ENCODE results near the gene KCTD3. TPM values are rescaled to one million over a fixed set of nuclear protein-coding genes. Genes with fewer than 3 reads are reported as not detected.

The KCTD3 gene
- total and polyA plus RNA-seq, 10 of the 15 experiments (the other 5 are each of a cell fraction or from before 2014, with no cell fraction given), result 3.6 to 19.8 (median 10.7) TPM

DNA sequence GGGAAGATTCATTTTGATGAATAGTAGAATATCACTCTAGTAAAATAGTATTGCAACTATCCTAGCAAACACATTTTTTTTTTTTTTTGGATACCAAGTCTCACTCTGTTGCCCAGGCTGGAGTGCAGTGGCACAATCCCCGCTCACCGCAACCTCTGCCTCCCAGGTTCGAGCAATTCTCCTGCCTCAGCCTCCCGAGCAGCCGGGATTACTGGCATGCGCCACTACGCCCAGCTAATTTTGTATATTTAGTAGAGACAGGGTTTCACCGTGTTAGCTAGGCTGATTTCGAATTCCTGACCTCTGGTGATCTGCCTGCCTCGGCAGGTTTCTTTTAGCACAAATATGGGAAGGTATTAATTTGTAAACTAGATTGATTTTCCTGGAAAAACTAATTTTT, 33.8 kb downstream of the KCTD3 start (continued):
- TF ChIP-seq EZH2 (IDR thresholded peaks at IDR 0.05; ENCODE audit: borderline replicate concordance, control insufficient read depth, low read depth, low read length) (no peak), POLR2AphosphoS5 (IDR thresholded peaks at IDR 0.05; ENCODE audit: low read length) (no peak), WRNIP1 (IDR thresholded peaks at IDR 0.05; ENCODE audit: borderline replicate concordance, low read depth, low read length) (no peak), NFIC (IDR thresholded peaks at IDR 0.05; ENCODE audit: low read depth, low read length) (no peak), RBBP5 (conservative IDR thresholded peaks at IDR 0.05) (no peak), BRCA1 (IDR thresholded peaks at IDR 0.05; ENCODE audit: low read depth, low read length) (no peak), KDM1A (IDR thresholded peaks at IDR 0.05; ENCODE audit: borderline replicate concordance) (no peak), SUPT20H (IDR thresholded peaks at IDR 0.05; ENCODE audit: borderline replicate concordance, control insufficient read depth, low read depth, low read length) (no peak)

DNA sequence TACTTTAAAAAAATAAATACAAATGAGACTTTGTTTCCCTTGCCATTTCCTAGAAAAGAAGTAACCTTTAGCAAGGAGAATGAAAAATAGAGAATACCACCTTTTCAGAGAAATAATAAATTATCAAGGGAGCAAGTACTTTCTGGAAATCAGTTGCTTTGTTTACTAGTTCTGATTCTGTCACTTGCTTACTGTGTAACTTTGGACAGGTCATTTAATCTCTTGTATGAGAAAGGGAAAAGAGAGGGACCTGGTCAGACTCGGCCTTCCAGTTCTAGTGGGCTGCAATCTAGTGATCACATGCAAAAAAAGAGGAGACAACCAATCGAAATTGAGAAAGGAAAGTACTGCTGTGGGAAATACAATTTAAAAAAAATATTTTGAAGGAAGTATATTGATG, 34.2 kb downstream of the KCTD3 start:
- H3K27ac ChIP-seq (ENCODE audit: control insufficient read depth, insufficient read depth), result no peak overlapping the region
- ChIA-PET POLR2A (no interaction called here), CTCF (interaction anchor here (0.6 kb wide), 1 partner anchor 395 kb away, joined by 3 read pairs; no protein-coding TSS in a partner anchor), SMC1A (ENCODE audit: uncharacterized antibody, unreplicated experiment) (interaction anchor here (1.5 kb wide), 1 partner anchor 11 kb away, joined by 4 read pairs; no protein-coding TSS in a partner anchor), RAD21 (ENCODE audit: unreplicated experiment) (interaction anchor here (1.4 kb wide), 1 partner anchor 19 kb away, joined by 3 read pairs; no protein-coding TSS in a partner anchor)
- no peaks in the 10 kb centered on the region; a peak in 1 of 4 replicates for H3K36me3 ChIP-seq (ENCODE audit: control insufficient read depth in 2 of 2, insufficient read depth in 2 of 2, low read length in 1 of 2)
- 61% methylated on average over 2 of the region's 2 CpGs for WGBS (ENCODE audit: insufficient coverage, insufficient replicate concordance, low lambda C conversion rate, missing lambda C conversion rate)
- H3K4me2 ChIP-seq (ENCODE audit: control insufficient read depth, insufficient read depth), result no peak overlapping the region
- H3K9me3 ChIP-seq (replicated peaks; ENCODE audit: control insufficient read depth, insufficient read depth, low read length), result no peaks in the 10 kb centered on the region
- FAIRE-seq, result no peak
- H3K79me2 ChIP-seq (ENCODE audit: control insufficient read depth, insufficient read depth, low read length), result no peaks in the 10 kb centered on the region
- H3K4me1 ChIP-seq (ENCODE audit: control insufficient read depth, insufficient read depth, low read length), result peaks cover 5% of the 10 kb centered on the region; the same call in 1 of the 2 replicates
- no peak for ATAC-seq
- no peak for DNase-seq (ENCODE audit: low read depth, low spot score)
- H3K9ac ChIP-seq (ENCODE audit: control insufficient read depth, insufficient read depth, low read length), result no peak overlapping the region
- H2AFZ ChIP-seq (ENCODE audit: control insufficient read depth, low read depth, low read length), result no peak overlapping the region
- H3K27me3 ChIP-seq (replicated peaks in 1 of 2; ENCODE audit: control insufficient read depth in 2 of 2, insufficient read depth in 2 of 2, low read length in 1 of 2), result no peaks in the 10 kb centered on the region
- intact Hi-C loops (cut with micrococcal nuclease; ENCODE audit: unreplicated experiment), result no loop called here
- no peak overlapping the region for H3K4me3 ChIP-seq
- in situ Hi-C loops (cut with MboI), result no loop called here
- H4K20me1 ChIP-seq (ENCODE audit: control insufficient read depth, insufficient read depth), result no peaks in the 10 kb centered on the region
- no TSS peak for BruUV-seq (replicated peaks)
- TF ChIP-seq KDM1A (IDR thresholded peaks at IDR 0.05; ENCODE audit: borderline replicate concordance) (no peak), RAD51 (IDR thresholded peaks at IDR 0.05) (no peak), MEF2A (IDR thresholded peaks at IDR 0.05; ENCODE audit: insufficient read depth, low read depth, low read length) (no peak), RELA (IDR thresholded peaks at IDR 0.05; ENCODE audit: borderline replicate concordance, partially characterized antibody) (no peak), HCFC1 (IDR thresholded peaks at IDR 0.05; ENCODE audit: low read length) (no peak), SIX5 (IDR thresholded peaks at IDR 0.05; ENCODE audit: low read depth, low read length, severe bottlenecking) (no peak), GATAD2B (conservative IDR thresholded peaks at IDR 0.05; ENCODE audit: low read depth) (no peak)
- TF ChIP-seq, protein P1, sequence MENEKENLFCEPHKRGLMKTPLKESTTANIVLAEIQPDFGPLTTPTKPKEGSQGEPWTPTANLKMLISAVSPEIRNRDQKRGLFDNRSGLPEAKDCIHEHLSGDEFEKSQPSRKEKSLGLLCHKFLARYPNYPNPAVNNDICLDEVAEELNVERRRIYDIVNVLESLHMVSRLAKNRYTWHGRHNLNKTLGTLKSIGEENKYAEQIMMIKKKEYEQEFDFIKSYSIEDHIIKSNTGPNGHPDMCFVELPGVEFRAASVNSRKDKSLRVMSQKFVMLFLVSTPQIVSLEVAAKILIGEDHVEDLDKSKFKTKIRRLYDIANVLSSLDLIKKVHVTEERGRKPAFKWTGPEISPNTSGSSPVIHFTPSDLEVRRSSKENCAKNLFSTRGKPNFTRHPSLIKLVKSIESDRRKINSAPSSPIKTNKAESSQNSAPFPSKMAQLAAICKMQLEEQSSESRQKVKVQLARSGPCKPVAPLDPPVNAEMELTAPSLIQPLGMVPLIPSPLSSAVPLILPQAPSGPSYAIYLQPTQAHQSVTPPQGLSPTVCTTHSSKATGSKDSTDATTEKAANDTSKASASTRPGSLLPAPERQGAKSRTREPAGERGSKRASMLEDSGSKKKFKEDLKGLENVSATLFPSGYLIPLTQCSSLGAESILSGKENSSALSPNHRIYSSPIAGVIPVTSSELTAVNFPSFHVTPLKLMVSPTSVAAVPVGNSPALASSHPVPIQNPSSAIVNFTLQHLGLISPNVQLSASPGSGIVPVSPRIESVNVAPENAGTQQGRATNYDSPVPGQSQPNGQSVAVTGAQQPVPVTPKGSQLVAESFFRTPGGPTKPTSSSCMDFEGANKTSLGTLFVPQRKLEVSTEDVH (IDR thresholded peaks at IDR 0.05; ENCODE audit: low read depth, partially characterized antibody), result no peak
- TF ChIP-seq, protein P2, sequence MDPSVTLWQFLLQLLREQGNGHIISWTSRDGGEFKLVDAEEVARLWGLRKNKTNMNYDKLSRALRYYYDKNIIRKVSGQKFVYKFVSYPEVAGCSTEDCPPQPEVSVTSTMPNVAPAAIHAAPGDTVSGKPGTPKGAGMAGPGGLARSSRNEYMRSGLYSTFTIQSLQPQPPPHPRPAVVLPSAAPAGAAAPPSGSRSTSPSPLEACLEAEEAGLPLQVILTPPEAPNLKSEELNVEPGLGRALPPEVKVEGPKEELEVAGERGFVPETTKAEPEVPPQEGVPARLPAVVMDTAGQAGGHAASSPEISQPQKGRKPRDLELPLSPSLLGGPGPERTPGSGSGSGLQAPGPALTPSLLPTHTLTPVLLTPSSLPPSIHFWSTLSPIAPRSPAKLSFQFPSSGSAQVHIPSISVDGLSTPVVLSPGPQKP (IDR thresholded peaks at IDR 0.05; ENCODE audit: low read depth, low read length), result no peak
- TF ChIP-seq, protein P3, sequence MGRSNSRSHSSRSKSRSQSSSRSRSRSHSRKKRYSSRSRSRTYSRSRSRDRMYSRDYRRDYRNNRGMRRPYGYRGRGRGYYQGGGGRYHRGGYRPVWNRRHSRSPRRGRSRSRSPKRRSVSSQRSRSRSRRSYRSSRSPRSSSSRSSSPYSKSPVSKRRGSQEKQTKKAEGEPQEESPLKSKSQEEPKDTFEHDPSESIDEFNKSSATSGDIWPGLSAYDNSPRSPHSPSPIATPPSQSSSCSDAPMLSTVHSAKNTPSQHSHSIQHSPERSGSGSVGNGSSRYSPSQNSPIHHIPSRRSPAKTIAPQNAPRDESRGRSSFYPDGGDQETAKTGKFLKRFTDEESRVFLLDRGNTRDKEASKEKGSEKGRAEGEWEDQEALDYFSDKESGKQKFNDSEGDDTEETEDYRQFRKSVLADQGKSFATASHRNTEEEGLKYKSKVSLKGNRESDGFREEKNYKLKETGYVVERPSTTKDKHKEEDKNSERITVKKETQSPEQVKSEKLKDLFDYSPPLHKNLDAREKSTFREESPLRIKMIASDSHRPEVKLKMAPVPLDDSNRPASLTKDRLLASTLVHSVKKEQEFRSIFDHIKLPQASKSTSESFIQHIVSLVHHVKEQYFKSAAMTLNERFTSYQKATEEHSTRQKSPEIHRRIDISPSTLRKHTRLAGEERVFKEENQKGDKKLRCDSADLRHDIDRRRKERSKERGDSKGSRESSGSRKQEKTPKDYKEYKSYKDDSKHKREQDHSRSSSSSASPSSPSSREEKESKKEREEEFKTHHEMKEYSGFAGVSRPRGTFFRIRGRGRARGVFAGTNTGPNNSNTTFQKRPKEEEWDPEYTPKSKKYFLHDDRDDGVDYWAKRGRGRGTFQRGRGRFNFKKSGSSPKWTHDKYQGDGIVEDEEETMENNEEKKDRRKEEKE (IDR thresholded peaks at IDR 0.05), result no peak
